ENCODE measurements around the gene MOV10L1. TPM values are rescaled to one million over a fixed set of nuclear protein-coding genes. Genes with fewer than 3 reads are reported as not detected.

Gene MOV10L1
- total and polyA plus RNA-seq, 9 of the 15 experiments (the other 6 are each of a cell fraction or from before 2014, with no cell fraction given), result 0.06 to 0.43 (median 0.15) TPM

DNA sequence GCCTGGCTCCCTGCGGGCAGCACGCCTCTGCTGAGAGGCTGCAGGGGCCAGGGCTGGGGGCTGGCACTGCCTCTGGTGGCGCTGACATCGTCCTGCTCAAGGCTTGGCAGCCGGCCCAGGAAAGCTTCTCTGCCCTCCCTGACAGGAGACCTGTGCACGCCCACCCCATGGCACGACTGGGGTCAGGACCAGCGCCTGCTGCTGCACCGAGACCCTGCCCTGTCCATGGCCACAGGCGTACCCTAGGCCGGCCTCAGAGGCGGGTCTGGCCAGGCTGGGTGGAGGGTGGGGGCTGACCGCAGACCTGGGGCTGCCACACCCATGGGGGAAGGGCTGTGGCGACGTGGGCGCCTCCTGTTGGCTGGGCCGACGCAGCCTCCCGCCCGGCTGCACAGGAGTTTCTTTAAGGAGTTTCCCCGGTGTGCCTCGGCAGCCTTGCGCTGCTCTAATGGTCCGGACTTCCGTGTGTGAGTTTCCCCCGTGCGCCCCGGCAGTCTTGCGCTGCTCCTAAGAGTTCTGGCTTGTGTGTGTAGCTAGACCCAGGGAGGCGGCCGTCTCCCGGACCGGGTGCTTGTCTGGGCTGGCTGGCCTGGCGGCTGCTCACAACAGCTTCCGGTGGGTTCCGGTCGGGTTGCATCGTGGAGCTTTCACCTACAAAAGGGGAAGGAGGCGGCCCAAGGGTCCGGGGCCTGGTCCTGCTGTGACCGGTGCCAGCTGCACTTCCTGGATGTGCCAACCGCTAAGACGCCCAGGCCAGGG lies 100.6 kb downstream of the MOV10L1 start (continued):
- TF ChIP-seq ZNF318 (IDR thresholded peaks at IDR 0.05; ENCODE audit: borderline replicate concordance in 1 of 2, low read depth in 1 of 2), result no peak
- TF ChIP-seq ETV1 (tag; conservative IDR thresholded peaks at IDR 0.05; ENCODE audit: low read depth), result no peak
- no peak for TF ChIP-seq NUFIP1 (IDR thresholded peaks at IDR 0.05; ENCODE audit: partially characterized antibody)
- TF ChIP-seq PTBP1 (IDR thresholded peaks at IDR 0.05; ENCODE audit: low read depth, low read length), result no peak
- TF ChIP-seq RFX1 (IDR thresholded peaks at IDR 0.05), result no peak
- TF ChIP-seq, protein P1, sequence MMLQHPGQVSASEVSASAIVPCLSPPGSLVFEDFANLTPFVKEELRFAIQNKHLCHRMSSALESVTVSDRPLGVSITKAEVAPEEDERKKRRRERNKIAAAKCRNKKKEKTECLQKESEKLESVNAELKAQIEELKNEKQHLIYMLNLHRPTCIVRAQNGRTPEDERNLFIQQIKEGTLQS (IDR thresholded peaks at IDR 0.05), result no peak
- TF ChIP-seq, protein P1 (CRISPR knock-in tag; conservative IDR thresholded peaks at IDR 0.05), result no peak
- no peak for TF ChIP-seq ZNF263 (CRISPR knock-in tag; IDR thresholded peaks at IDR 0.05; ENCODE audit: borderline replicate concordance)
- TF ChIP-seq TAF1 (IDR thresholded peaks at IDR 0.05; ENCODE audit: control insufficient read depth, extremely low read depth, insufficient read depth, low read length, severe bottlenecking), result peak; percentile 24
- TF ChIP-seq, protein P2, sequence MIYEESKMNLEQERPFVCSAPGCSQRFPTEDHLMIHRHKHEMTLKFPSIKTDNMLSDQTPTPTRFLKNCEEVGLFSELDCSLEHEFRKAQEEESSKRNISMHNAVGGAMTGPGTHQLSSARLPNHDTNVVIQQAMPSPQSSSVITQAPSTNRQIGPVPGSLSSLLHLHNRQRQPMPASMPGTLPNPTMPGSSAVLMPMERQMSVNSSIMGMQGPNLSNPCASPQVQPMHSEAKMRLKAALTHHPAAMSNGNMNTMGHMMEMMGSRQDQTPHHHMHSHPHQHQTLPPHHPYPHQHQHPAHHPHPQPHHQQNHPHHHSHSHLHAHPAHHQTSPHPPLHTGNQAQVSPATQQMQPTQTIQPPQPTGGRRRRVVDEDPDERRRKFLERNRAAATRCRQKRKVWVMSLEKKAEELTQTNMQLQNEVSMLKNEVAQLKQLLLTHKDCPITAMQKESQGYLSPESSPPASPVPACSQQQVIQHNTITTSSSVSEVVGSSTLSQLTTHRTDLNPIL (CRISPR knock-in tag; IDR thresholded peaks at IDR 0.05), result no peak
- TF ChIP-seq, protein P3, sequence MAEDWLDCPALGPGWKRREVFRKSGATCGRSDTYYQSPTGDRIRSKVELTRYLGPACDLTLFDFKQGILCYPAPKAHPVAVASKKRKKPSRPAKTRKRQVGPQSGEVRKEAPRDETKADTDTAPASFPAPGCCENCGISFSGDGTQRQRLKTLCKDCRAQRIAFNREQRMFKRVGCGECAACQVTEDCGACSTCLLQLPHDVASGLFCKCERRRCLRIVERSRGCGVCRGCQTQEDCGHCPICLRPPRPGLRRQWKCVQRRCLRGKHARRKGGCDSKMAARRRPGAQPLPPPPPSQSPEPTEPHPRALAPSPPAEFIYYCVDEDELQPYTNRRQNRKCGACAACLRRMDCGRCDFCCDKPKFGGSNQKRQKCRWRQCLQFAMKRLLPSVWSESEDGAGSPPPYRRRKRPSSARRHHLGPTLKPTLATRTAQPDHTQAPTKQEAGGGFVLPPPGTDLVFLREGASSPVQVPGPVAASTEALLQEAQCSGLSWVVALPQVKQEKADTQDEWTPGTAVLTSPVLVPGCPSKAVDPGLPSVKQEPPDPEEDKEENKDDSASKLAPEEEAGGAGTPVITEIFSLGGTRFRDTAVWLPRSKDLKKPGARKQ (CRISPR knock-in tag; IDR thresholded peaks at IDR 0.05), result no peak
- TF ChIP-seq ZSCAN32 (CRISPR knock-in tag; IDR thresholded peaks at IDR 0.05), result no peak
- TF ChIP-seq, protein P4, sequence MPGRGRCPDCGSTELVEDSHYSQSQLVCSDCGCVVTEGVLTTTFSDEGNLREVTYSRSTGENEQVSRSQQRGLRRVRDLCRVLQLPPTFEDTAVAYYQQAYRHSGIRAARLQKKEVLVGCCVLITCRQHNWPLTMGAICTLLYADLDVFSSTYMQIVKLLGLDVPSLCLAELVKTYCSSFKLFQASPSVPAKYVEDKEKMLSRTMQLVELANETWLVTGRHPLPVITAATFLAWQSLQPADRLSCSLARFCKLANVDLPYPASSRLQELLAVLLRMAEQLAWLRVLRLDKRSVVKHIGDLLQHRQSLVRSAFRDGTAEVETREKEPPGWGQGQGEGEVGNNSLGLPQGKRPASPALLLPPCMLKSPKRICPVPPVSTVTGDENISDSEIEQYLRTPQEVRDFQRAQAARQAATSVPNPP (IDR thresholded peaks at IDR 0.05; ENCODE audit: borderline replicate concordance, insufficient read depth, insufficient read length), result no peak

Measured in K562 (cell line).